ENCODE measurements around the gene ALK. TPM values are rescaled to one million over a fixed set of nuclear protein-coding genes. Genes with fewer than 3 reads are reported as not detected.

The ALK gene
- total RNA-seq, 2 donors from 2014 or later = 0.06 to 0.25 TPM

GRCh38 chr2:29743516-29743915, 177.9 kb downstream of the ALK start:
- no peak for DNase-seq
- no peak for ATAC-seq
- intact Hi-C loops (cut with DNase I, micrococcal nuclease) = no loop called here

DNA sequence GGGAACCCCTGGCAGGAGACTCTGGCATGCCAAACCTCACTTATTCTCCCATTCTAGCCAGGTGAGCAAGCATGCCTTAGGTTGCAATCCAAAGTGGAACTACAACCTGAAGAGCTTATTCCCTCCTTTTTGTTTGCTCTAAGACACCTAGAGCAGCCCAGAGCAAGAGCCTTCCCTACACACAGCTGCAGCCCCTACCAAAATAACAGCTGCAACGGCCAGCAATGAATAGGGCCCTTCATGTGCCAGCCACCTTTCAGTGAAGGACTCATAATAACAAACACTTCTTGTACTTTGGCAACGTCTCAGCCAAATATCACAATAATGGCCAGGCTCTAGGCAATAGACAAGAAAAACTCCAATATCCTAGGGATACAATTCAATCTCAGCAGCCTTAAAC, 178.7 kb downstream of the ALK start:
- intact Hi-C loops (cut with DNase I, micrococcal nuclease) = no loop called here
- DNase-seq (no peak), ATAC-seq (no peak)

DNA sequence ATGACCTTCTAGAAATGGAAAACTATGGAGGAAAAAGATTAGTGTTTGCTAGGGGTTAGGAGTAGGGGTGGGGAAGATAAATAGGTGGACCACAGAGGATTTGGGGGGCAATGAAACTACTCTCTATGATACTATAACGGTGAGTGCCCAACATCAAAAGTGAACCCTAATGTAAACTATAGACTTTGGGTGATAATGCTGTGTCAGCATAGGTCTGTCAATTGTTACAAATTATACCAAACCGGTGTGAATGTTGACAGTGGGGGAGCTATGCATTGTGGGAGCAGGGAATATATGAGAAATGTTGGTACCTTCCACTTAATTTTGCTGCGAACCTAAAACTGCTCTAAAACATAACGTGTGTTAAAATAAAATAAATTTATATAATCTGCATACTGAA, 180.3 kb downstream of the ALK start:
- intact Hi-C loops (cut with DNase I, micrococcal nuclease) = no loop called here
- no peak for ATAC-seq

DNA sequence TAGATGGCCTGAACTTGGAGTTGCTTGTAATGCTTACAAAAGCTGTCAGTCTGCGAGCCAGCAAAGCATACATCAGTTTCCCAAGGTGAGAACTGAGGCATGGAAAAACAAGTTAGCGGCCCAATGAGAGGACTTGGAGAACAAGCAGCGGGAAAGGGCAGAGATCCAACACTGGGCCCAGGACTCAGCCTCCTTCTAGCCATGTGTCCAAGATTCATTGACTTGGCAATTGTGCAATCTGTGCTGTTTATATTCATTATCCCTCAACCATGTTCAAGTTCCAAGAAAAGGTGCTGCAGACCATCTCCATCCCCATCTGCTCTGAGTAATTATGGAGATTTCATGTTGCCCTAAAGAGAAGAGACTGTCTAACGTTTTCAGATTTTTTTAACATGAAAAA, 187.4 kb downstream of the ALK start:
- intact Hi-C loops (cut with DNase I, micrococcal nuclease) = no loop called here
- DNase-seq (no peak), ATAC-seq (no peak)

More for the DNA sequence above, 180.3 kb downstream of the ALK start:
- no peak for DNase-seq

- intact Hi-C loops (cut with DNase I, micrococcal nuclease) = no loop called here
- no peak for ATAC-seq
- DNase-seq = no peak
Measured at GRCh38 chr2:29733213-29733612, 188.2 kb downstream of the ALK start.

DNA sequence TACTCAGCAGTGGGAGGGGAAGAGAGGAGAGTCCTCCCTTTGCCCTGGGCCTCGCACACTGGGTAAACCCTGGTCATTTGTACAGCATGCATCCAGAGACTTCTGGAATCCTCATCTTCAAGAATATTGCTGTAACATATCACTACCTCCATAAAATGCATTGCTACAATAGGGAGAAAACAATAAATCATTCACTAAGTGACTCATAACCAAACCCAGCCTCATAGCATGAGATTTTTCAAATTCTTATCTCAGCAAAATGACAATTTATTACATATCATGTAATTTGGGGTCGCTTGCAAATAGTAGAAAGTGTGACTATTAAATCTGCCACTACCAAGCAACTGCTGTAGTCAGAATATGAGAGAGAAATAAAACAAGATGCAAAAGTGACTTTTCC, 189.4 kb downstream of the ALK start:
- DNase-seq = no peak

DNA sequence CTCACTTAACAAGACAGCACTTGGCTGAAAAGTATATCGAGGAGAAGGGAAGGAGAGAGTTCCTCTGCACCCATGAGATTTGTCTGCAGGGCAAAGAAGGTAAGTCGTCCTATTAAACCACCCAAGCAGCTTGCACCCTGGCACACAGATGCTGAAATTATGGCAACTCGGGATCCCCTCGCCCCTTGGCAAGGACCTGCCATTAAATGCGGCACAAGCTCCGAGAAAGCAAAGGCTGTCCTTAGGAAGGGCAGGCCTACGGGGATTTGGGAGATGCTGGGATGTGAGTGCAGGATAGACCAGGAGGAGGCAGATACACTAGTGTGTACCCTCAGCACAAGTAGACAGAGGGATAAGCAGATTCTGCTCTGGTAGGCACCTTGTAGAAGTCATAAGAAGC, 191.5 kb downstream of the ALK start:
- intact Hi-C loops (cut with DNase I, micrococcal nuclease) = no loop called here
- no peak for ATAC-seq
- DNase-seq = no peak

More for the DNA sequence above, 189.4 kb downstream of the ALK start:
- intact Hi-C loops (cut with DNase I, micrococcal nuclease) = no loop called here
- ATAC-seq = no peak

GRCh38 chr2:29729401-29729800, 192.0 kb downstream of the ALK start:
- ATAC-seq (no peak), DNase-seq (no peak)
- intact Hi-C loops (cut with DNase I, micrococcal nuclease) = no loop called here

DNA sequence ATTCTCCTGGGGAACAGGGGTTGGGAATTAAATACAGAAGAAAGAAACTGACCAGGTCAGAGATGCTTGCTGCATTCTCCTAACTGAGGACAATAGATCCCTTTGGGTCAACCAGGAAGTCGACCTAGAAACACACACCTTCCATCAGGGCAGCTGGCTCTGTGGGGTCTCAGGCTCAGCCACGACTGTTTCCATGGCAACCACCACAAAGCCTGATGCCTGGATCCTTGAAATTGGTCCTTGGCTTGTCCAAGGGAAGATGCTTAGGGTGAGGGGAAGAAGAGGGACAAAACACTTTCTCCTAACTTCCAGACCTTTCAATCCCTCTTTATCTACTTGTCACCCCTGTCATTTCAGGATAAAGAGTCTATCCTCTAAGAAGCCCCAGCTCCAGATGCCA, 194.4 kb downstream of the ALK start:
- intact Hi-C loops (cut with DNase I, micrococcal nuclease) = no loop called here
- no peak for DNase-seq

DNA sequence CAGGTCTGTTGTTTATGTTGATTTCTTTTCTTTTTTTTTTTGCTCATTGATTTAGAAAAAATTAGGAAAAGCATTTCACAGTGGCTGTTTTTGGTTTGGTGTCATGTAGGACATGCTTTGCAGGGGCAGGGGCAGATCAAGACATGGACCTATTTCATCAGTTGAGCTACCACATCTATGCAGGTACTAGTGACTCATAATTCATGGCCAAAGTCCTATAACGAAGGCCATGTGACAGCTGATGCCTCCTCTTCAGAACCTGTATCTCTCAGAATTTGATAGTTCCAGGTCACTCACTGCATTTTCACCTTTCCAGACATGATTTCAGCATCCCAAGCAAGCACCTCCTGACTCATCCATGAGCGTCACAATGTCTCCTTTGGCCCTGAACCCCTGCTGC, 195.8 kb downstream of the ALK start:
- ATAC-seq = no peak
- no peak for DNase-seq
- intact Hi-C loops (cut with DNase I, micrococcal nuclease) = no loop called here

More for the DNA sequence above, 194.4 kb downstream of the ALK start:
- no peak for ATAC-seq

- intact Hi-C loops (cut with DNase I, micrococcal nuclease) = no loop called here
- DNase-seq = no peak
- ATAC-seq = no peak
Measured at GRCh38 chr2:29724282-29724681, 197.1 kb downstream of the ALK start.

GRCh38 chr2:29723255-29724001, 198.0 kb downstream of the ALK start:
- ATAC-seq (peak; percentile 57), DNase-seq (peak in 1 of 2 donors; percentile 5)
- intact Hi-C loops (cut with DNase I, micrococcal nuclease) = no loop called here

DNA sequence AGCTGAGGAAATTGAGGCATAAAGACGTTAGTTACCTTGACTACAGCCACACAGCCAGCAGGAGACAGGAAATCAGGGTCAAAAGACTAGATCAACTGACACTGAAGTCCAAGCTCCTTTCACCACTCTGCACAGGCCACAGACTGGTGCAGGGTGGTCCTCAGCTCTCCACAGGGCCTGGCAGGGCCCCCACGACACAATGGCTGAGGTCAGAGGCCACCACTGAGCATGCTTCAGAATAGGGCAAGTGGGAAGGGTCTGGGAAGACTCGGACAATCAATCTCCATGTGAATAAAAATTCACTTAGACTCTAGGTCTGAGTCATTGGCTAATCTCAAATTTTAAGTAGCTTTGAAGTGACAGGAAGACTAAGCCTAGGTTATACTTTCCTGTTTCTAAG, 201.7 kb downstream of the ALK start:
- intact Hi-C loops (cut with DNase I, micrococcal nuclease) = no loop called here
- DNase-seq (no peak), ATAC-seq (no peak)

- intact Hi-C loops (cut with DNase I, micrococcal nuclease) = no loop called here
- no peak for ATAC-seq
Measured at GRCh38 chr2:29718076-29718686, 203.2 kb downstream of the ALK start.

DNA sequence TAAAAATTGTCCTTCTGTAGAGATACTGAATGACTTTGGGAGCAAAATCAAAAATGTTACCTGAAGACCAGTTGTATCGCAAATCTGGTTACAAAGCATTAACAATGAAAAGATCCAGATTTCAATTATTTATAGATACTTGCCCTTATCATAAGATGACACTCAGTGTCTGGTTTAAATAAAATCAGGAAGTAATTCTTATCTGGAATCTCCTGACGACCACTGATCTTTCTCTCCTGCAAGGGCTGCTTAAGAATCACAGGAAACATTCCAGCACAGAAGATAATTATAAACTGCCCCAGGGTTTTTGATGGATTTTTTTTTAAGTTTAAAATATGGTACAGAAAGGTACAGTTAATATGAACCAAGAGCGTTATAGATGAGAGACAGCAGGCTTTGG, 205.7 kb downstream of the ALK start:
- ATAC-seq (no peak), DNase-seq (no peak)
- intact Hi-C loops (cut with DNase I, micrococcal nuclease) = no loop called here

More at GRCh38 chr2:29718076-29718686, 203.2 kb downstream of the ALK start:
- DNase-seq = no peak

- intact Hi-C loops (cut with DNase I, micrococcal nuclease) = no loop called here
- DNase-seq = no peak
- no peak for ATAC-seq
Measured at GRCh38 chr2:29714333-29714732, 207.1 kb downstream of the ALK start.

DNA sequence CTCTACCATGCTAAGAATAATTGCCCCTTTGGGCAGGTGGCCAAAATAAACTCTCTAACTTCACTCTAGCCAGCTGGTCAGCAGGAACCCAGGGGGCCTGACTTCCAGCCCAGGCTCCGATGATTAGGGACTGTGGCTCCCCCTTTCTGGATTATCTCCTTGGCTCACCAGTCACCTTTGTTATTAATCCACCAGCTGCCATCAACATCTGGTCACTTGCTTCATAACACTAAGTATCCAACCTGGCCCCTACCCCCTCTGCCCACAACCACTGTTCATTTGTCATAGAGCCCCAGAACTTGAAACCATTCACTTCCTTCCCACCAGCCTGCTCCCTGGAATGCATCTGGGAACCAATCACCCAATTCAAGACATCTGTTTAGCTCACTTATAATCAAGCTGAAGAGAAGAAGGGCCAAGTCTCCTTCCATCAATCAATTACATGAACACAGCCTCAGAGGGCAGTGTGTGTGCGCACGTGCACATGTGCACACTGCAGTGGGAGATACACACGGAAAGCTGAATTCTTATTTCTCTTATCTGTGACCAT, 215.1 kb downstream of the ALK start:
- DNase-seq (no peak), ATAC-seq (no peak)
- intact Hi-C loops (cut with DNase I, micrococcal nuclease) = no loop called here

DNA sequence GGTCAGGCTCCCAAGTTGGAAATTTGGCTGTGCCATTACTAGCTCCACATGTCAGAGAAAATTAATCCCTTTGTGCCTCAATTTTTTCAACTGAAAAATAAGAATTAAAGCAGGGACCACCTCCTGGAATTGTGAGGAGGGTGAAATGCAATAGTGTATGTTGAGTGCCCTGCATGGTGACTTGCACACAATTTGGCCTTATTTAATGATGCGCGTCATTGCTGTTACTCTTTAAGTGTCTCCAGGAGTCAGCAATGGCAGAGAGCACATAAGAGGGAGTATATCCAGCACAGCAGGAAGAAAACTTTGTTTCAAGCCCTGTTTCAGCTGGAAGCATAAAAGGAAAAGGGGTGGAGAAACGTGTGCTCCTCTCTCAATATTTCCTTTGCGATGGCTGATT, 215.8 kb downstream of the ALK start:
- intact Hi-C loops (cut with DNase I, micrococcal nuclease) = no loop called here
- DNase-seq = no peak
- no peak for ATAC-seq

DNA sequence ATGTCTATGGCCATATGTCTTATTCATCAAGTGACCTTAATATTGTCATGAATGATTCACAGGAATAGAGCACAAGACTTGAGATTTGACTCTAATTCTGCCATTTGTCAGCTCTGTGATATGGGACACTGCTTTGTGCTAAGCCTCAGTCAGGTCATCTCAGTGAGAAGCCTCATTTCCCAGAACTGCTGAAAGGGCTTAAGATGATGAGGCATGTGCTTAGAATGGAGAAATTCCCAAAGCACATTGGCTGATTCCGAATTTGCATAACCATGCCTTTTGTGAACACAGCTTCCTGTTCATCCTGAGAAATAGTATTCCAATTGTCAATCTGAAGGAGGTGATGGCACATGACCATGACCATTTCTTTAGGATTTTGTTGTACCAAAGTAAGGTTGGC, 218.1 kb downstream of the ALK start:
- intact Hi-C loops (cut with DNase I, micrococcal nuclease) = no loop called here
- DNase-seq = no peak
- ATAC-seq = no peak

DNA sequence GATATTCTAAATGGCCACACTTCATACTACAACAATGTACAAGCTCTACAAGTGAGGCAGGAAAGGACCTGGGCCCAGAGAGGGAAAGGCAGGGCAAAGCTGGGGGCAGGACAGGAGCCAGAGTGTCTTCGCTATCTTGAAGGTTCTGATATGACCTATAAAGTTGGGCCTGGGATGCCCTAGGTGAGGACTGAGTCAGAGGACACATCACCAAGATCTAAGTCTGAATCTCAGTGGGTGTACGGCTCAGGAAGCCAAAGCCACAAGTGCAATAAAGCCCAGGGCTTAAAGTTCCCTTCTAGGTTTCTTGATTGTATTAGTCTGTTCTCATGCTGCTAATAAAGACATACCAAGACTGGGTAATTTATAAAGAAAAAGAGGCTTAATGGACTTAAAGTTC, 219.1 kb downstream of the ALK start:
- DNase-seq (no peak), ATAC-seq (no peak)
- intact Hi-C loops (cut with DNase I, micrococcal nuclease) = no loop called here

DNA sequence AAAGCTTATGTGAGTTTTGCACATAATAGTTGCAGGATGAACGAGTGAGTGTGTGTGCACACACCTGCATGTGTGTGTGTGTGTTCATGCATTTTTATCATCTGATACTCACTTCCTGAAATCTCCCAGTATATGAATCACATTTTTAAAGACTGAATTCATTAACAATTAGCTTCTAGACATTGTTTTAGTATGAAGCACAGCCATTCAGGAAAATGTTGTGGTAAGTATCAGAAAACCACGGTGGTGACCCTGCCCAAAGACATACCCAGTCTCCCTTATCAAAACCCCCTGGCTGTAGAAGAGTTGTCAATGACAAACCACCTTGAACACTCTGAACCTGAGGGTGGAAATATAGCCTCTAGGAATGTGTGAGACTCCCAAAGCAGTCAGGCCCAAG, 220.8 kb downstream of the ALK start:
- intact Hi-C loops (cut with DNase I, micrococcal nuclease) = no loop called here
- ATAC-seq (no peak), DNase-seq (no peak)

Data from left colon (tissue), 2 donors.